H1 (cell line): ENCODE results near the gene UTP3. TPM values are rescaled to one million over a fixed set of nuclear protein-coding genes. Genes with fewer than 3 reads are reported as not detected.

Source experiments
- CHD7 ChIP-seq: fragments of 300-600 bp; sonication (generic); IDR thresholded peaks from 2 replicates; pipeline ENCODE4 v1.7.1; 2012; ENCODE audit warnings: low read length, moderate library complexity, mild to moderate bottlenecking, inconsistent platforms; ENCODE audit not compliant: insufficient replicate concordance
- GTF2F1 ChIP-seq: IDR thresholded peaks from 2 replicates; pipeline ENCODE4 v1.6.1; 2012; ENCODE audit warnings: low read depth, low read length, improper control_type of control experiment, borderline replicate concordance
- HDAC6 ChIP-seq: IDR thresholded peaks from one replicate; pipeline ENCODE4 v1.7.1; 2012; ENCODE audit warnings: low read depth, mild to moderate bottlenecking, inconsistent platforms, low read length, moderate library complexity
- MAFK ChIP-seq: IDR thresholded peaks from 2 replicates; pipeline ENCODE4 v1.6.1; 2012; ENCODE audit warnings: low read depth, mild to moderate bottlenecking, improper control_type of control experiment, low read length
- RXRA ChIP-seq: IDR thresholded peaks from 2 replicates; pipeline ENCODE4 v1.6.1; 2011; ENCODE audit warnings: low read depth, mild to moderate bottlenecking, low read length, moderate library complexity; ENCODE audit not compliant: insufficient read depth
- TEAD4 ChIP-seq: IDR thresholded peaks from 2 replicates; pipeline ENCODE4 v1.6.1; 2012; ENCODE audit warnings: low read depth, low read length, inconsistent platforms, mixed read lengths
- ZNF274 ChIP-seq: IDR thresholded peaks from 2 replicates; pipeline ENCODE4 v1.7.0; 2012; ENCODE audit warnings: low read length, borderline replicate concordance; ENCODE audit errors: extremely low read depth
- polyA plus RNA-seq, 7 experiments: library from polyadenylated mRNA; depleted of rRNA in 3 of 7; stranded (reverse) in 5 of 7; unstranded in 2 of 7; fragments of >200 nt in 5 of 7; fragments of 200-250 nt in 2 of 7; gene quantifications; 1 replicate in 5 of 7; 2 replicates in 1 of 7; 4 replicates in 1 of 7; pipeline versions ENCODE4 v1.2.1 to v1.2.3, GENCODE V29; 2011 to 2013; ENCODE audit warnings: missing spikeins in 2 of 7, mixed read lengths in 2 of 7
- total RNA-seq: library from RNA; stranded (reverse); fragmentation: NEBNext Ultra II Directional; extraction: Animal tissue kit (Norgen Biotek cat#: 25700); gene quantifications from 2 replicates; pipeline ENCODE4 v1.2.1, GENCODE V29; 2021

UTP3 gene
- total and polyA plus RNA-seq, 2 of the 8 experiments (the other 6 are each of a cell fraction or from before 2014, with no cell fraction given) = 11.2 to 51.3 TPM

GRCh38 chr4:70687392-70687791, 940 bp upstream of the UTP3 start (continued):
- TF ChIP-seq RXRA = no peak
- TF ChIP-seq CHD7 = no peak
- TF ChIP-seq MAFK = no peak
- TF ChIP-seq GTF2F1 = no peak
- TF ChIP-seq ZNF274 = no peak
- no peak for TF ChIP-seq HDAC6
- TF ChIP-seq TEAD4 = no peak
